GM23248 (cell line): ENCODE results near the gene ADISSP.

Source experiments
- EZH2 ChIP-seq: fragments of 200-600 bp; sonication (generic); IDR thresholded peaks from 2 replicates; pipeline ENCODE4 v1.6.1; 2018; ENCODE audit warnings: antibody characterized with exemption, mild to moderate bottlenecking; ENCODE audit not compliant: insufficient read depth, poor library complexity, severe bottlenecking
- EZH2phosphoT487 ChIP-seq: fragments of 200-600 bp; sonication (generic); IDR thresholded peaks from 2 replicates; pipeline ENCODE4 v1.6.1; 2018; ENCODE audit warnings: antibody characterized with exemption, moderate library complexity, mild to moderate bottlenecking, low read depth; ENCODE audit not compliant: insufficient read depth

- TF ChIP-seq EZH2phosphoT487 (no peak), EZH2 (no peak)
Measured at GRCh38 chr20:3794701-3795420, 27.3 kb upstream of the ADISSP start.
